ENCODE results near the gene APEH.

- TF ChIP-seq CTCF (IDR thresholded peaks at IDR 0.05) (no peak), POLR2A (IDR thresholded peaks at IDR 0.05) (no peak)
Measured at GRCh38 chr3:49716169-49716568, 42.0 kb downstream of the APEH start.

Measured in transverse colon (tissue), 3 donors.